Transverse colon (tissue), 4 donors: ENCODE data around the gene FAM78B. TPM values are rescaled to one million over a fixed set of nuclear protein-coding genes. Genes with fewer than 3 reads are reported as not detected.

Experiments
- DNase-seq: peaks from one replicate; pipeline ENCODE4 v3.0.0-alpha.2; 2019
- H3K27ac ChIP-seq, 4 donors: fragments of 200-600 bp; sonication (generic); 2 replicates each; pipeline ENCODE4 v1.5.1; 2016 to 2018; ENCODE audit warnings: inconsistent platforms in 4 of 4
- H3K27me3 ChIP-seq: fragments of 200-600 bp; sonication (generic); 2 replicates; pipeline ENCODE4 v1.5.1; 2017; ENCODE audit warnings: inconsistent platforms
- H3K36me3 ChIP-seq, 4 donors: fragments of 200-600 bp; sonication (generic); 2 replicates each; pipeline ENCODE4 v1.5.1; 2017 to 2019; ENCODE audit warnings: inconsistent platforms in 4 of 4
- H3K4me1 ChIP-seq, 4 donors: fragments of 200-600 bp; sonication (generic); 2 replicates each; pipeline ENCODE4 v1.5.1; 2017 to 2020; ENCODE audit warnings: inconsistent platforms in 4 of 4
- H3K4me3 ChIP-seq, 4 donors: fragments of 200-600 bp; sonication (generic); 1 replicate in 1 of 4; 2 replicates in 3 of 4; pipeline versions ENCODE4 v1.5.1 to v1.6.1; 2017 to 2019; ENCODE audit warnings: inconsistent platforms in 4 of 4
- H3K9me3 ChIP-seq, 2 donors: fragments of 200-600 bp; sonication (generic); 2 replicates each; pipeline ENCODE4 v1.5.1; 2017 to 2019; ENCODE audit warnings: inconsistent platforms in 2 of 2
- CTCF ChIP-seq, 5 experiments: fragments of 200-600 bp in 3 of 5; fragments of 450-650 bp in 2 of 5; sonication (generic) in 3 of 5; IDR thresholded peaks; 1 replicate in 2 of 5; 2 replicates in 3 of 5; pipeline ENCODE4 v1.5.1; 2016 to 2017; ENCODE audit warnings: antibody characterized with exemption in 5 of 5, inconsistent platforms in 3 of 5, mild to moderate bottlenecking in 2 of 5, moderate library complexity in 1 of 5
- EP300 ChIP-seq: sonication (generic); formaldehyde crosslinking; IDR thresholded peaks from one replicate; pipeline ENCODE4 v1.6.1; 2017; ENCODE audit warnings: antibody characterized with exemption, low read depth
- POLR2A ChIP-seq: fragments of 450-650 bp; IDR thresholded peaks from one replicate; pipeline ENCODE4 v1.6.1; 2016; ENCODE audit warnings: antibody characterized with exemption, mild to moderate bottlenecking, moderate library complexity
- POLR2AphosphoS5 ChIP-seq, 3 donors: sonication (generic); formaldehyde crosslinking; IDR thresholded peaks; one replicate each; pipeline ENCODE4 v1.6.1; 2016; ENCODE audit warnings: antibody characterized with exemption in 3 of 3
- WGBS, 2 donors: methylation state at CpG; one replicate each; pipeline ENCODE4 v1.1.5; 2018; ENCODE audit warnings: low coverage in 1 of 2; 5-methylcytosine and 5-hydroxymethylcytosine counted together
- in situ Hi-C, 4 donors: fragments of 200-750 bp; cut with MboI; loops; one replicate each; pipeline versions ENCODE4 v1.15.0 to v1.15.1; 2017; ENCODE audit warnings: low sequenced_read_pairs in 3 of 4, low pct_ligation_motif_present in 1 of 4, low pct_unique_long_range_greater_than_20kb in 1 of 4
- intact Hi-C: fragments of 100-400 bp; cut with DNase I; formaldehyde crosslinking; loops from one replicate; pipeline ENCODE4 v1.15.1; 2023; ENCODE audit warnings: low total_unique reads
- total RNA-seq, 4 donors: library from RNA; depleted of rRNA; stranded (reverse); fragments of >200 nt; gene quantifications; one replicate each; pipeline ENCODE4 v1.1.0, GENCODE V29; 2016

Gene FAM78B
- total RNA-seq, 4 donors from 2014 or later, result 0.40 to 5.2 (median 0.80) TPM

- in situ Hi-C loops (no loop called here), intact Hi-C loops (no loop called here)
- no peaks in the 10 kb centered on the region for H3K4me1 ChIP-seq
- no peak overlapping the region for H3K27ac ChIP-seq
- TF ChIP-seq EP300, result no peak
- TF ChIP-seq POLR2AphosphoS5 (IDR thresholded peaks at IDR 0.05), result peak in 1 of 3 donors; percentile 24
- DNase-seq, result no peak
- no peak overlapping the region for H3K4me3 ChIP-seq
- no peaks in the 10 kb centered on the region for H3K27me3 ChIP-seq
- no peaks in the 10 kb centered on the region for H3K9me3 ChIP-seq
- WGBS, 2 donors, result 34% methylated on average over 1 of the region's 1 CpG; no CpG with 5 or more reads in 1 of the 2 donors
- no peaks in the 10 kb centered on the region for H3K36me3 ChIP-seq
These were observed 21.3 kb downstream of the FAM78B start for GRCh38 chr1:166145499-166145898.

- Histone ChIP-seq H3K27ac (no peak overlapping the region), H3K9me3 (no peaks in the 10 kb centered on the region), H3K27me3 (no peaks in the 10 kb centered on the region), H3K4me1 (no peaks in the 10 kb centered on the region), H3K36me3 (no peaks in the 10 kb centered on the region), H3K4me3 (no peak overlapping the region)
- TF ChIP-seq POLR2AphosphoS5 (IDR thresholded peaks at IDR 0.05) (no peak), EP300 (no peak), POLR2A (no peak), CTCF (IDR thresholded peaks at IDR 0.05) (no peak)
- in situ Hi-C loops (no loop called here), intact Hi-C loops (no loop called here)
- DNase-seq, result no peak
These were observed 24.8 kb downstream of the FAM78B start for GRCh38 chr1:166141969-166142368.

- WGBS, 2 donors, result 63 to 65% methylated on average over 1 to 6 of the region's 6 CpGs
- H3K4me3 ChIP-seq, result no peak overlapping the region
- H3K27me3 ChIP-seq, result no peaks in the 10 kb centered on the region
- H3K9me3 ChIP-seq, result no peaks in the 10 kb centered on the region
- H3K4me1 ChIP-seq, result no peaks in the 10 kb centered on the region
- TF ChIP-seq POLR2A (no peak), EP300 (no peak), CTCF (IDR thresholded peaks at IDR 0.05) (no peak), POLR2AphosphoS5 (IDR thresholded peaks at IDR 0.05) (no peak)
- no peaks in the 10 kb centered on the region for H3K36me3 ChIP-seq
- DNase-seq, result no peak
- intact Hi-C loops, result no loop called here
- in situ Hi-C loops, result no loop called here
- no peak overlapping the region for H3K27ac ChIP-seq
These were observed 26.6 kb downstream of the FAM78B start for GRCh38 chr1:166140251-166140650.

- intact Hi-C loops, result no loop called here
- TF ChIP-seq POLR2AphosphoS5 (IDR thresholded peaks at IDR 0.05) (no peak), EP300 (no peak), CTCF (IDR thresholded peaks at IDR 0.05) (no peak), POLR2A (no peak)
- Histone ChIP-seq H3K4me3 (no peak overlapping the region), H3K9me3 (no peaks in the 10 kb centered on the region), H3K27me3 (no peaks in the 10 kb centered on the region), H3K36me3 (no peaks in the 10 kb centered on the region), H3K4me1 (no peaks in the 10 kb centered on the region), H3K27ac (no peak overlapping the region)
- in situ Hi-C loops, result no loop called here
- DNase-seq, result no peak
- WGBS, 2 donors, result 61 to 67% methylated on average over 1 to 4 of the region's 4 CpGs
These were observed 27.1 kb downstream of the FAM78B start for GRCh38 chr1:166139735-166140134.

GRCh38 chr1:166136699-166137401, 30.0 kb downstream of the FAM78B start:
- intact Hi-C loops, result no loop called here
- no peaks in the 10 kb centered on the region for H3K27me3 ChIP-seq

More at GRCh38 chr1:166136699-166137401, 30.0 kb downstream of the FAM78B start:
- Histone ChIP-seq H3K4me1 (no peaks in the 10 kb centered on the region), H3K9me3 (no peaks in the 10 kb centered on the region), H3K27ac (no peak overlapping the region), H3K4me3 (no peak overlapping the region), H3K36me3 (no peaks in the 10 kb centered on the region)
- in situ Hi-C loops, result no loop called here
- 80 to 81% methylated on average over 4 to 5 of the region's 5 CpGs for WGBS, 2 donors
- no peak for TF ChIP-seq POLR2A
- no peak for TF ChIP-seq POLR2AphosphoS5 (IDR thresholded peaks at IDR 0.05)
- TF ChIP-seq CTCF (IDR thresholded peaks at IDR 0.05), result no peak
- TF ChIP-seq EP300, result no peak
- no peak for DNase-seq
